ENCODE measurements around the gene LRRC37A3.
"Not testable (repeated sequence)": the region's sequence is repeated elsewhere in the genome, so short reads cannot be mapped to it uniquely, and the experiment has no call there.

The LRRC37A3 gene

DNA sequence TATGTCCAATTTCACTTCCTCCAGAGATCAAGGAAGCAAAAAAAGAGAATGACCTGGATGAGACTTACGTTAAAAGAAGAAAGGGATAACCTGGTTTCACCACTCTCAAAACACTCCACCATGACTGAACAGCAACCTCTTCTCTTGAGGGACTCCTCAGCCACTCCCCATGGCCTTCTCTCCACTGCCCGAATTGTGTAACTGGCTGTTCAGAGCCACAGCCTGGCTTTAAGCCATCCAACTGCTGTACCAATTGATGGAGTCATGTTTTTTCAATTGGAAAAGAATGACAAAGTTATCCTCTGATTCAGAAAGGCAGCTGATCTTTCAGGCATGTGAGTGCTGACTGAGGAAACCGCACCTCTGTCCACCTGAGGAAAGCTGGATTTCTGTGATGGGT, 85.2 kb downstream of the LRRC37A3 start:
- not testable (repeated sequence) for DNase-seq (ENCODE audit: low read depth in 2 of 2)

DNA sequence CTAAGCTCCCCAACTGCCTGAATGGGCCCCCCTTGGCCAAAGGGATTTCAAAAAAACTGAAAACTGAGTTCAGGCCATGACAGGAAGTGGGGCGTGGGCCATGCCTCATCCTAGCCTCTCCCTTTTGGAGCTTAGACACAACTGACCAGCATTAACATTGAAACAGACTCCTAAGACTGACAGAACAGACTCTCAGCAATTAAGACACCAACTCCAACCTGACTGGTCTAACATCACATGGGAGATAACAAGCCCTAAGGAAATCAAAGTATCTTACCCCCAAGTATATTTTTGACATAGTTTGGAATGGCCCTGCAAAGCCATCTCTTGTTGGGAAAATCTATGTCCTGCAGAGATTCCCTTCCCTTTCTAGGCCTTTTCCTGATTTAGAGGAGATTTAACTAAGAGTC, 88.6 kb downstream of the LRRC37A3 start:
- DNase-seq (ENCODE audit: low read depth in 2 of 2) = not testable (repeated sequence)

DNA sequence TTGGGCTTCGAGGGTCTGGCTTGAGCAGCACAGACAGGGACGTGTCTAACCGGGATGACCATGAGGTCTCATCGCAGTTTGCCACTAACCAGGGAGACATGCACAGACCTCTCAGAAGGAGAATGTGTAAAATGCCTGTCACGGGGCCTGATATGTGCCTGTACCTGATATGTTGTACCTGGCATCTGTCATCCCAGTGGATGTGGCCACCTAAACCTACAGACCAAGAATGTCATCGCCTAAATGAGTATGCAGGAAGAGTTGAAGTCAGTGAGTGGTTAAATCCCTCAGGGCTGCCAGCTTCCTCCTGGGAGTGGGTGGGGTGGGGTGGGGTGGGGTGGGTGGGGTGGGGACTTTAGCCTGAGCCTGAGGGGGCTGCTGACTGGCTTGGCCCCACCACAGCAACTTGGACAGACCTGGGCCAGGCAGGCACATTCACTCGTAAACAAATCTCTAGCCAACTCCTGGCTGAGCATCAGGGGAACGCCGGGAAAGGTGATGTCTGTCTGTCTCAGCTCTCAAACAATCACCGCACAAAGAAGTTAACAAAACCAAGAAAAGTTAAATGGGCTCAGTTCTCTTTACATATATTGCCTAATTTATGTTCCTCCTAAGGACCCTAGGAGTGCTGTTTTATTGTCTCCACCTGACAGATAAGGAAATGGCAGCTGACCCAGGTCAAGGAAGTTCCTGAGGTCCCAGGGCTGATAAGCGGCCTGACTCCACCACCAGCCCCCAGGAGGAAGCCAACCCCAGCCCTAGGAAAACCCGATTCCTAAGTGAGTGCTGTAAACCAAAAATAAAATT, 89.3 kb downstream of the LRRC37A3 start:
- not testable (repeated sequence) for DNase-seq (ENCODE audit: low read depth in 2 of 2)

DNA sequence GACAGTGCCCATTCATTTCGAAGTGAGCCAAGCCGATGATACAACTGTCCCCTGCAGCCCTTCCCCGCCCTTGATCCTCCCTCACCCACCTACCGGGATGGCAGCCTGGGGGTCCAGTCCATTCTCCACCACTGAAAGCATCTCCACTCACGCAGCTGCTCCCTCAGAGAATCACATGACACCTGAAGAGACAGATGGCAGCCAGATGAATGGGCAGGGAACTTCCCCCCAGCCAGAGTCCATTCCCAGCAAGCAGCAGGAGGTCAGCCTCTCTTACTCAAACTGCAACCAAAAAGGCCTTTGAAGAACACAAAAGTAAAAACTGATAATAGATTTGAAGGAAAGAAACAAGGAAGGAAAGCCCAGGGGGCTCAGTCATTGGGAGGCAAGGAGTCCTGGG, 90.2 kb downstream of the LRRC37A3 start:
- DNase-seq (ENCODE audit: low read depth in 2 of 2) = not testable (repeated sequence)

DNA sequence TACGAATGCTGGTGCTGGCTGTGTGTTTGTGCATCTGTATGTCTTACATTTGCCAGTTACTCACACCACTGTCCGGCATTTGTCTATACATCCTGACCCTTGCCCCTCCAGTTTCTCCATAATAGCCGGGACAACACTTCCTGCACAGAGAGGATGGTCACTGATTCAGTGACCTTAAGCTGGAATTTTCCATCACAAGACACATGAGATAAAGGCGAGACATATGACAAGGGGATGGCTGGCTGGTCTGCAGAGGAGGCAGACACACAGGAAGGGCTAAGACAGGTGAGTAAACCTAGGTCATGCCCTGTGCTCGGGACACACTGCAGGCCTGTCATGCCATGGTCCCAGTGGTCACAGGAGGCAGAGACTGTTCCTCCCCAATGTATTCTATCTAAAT, 100.4 kb downstream of the LRRC37A3 start:
- DNase-seq (ENCODE audit: low read depth in 2 of 2) = not testable (repeated sequence)

DNA sequence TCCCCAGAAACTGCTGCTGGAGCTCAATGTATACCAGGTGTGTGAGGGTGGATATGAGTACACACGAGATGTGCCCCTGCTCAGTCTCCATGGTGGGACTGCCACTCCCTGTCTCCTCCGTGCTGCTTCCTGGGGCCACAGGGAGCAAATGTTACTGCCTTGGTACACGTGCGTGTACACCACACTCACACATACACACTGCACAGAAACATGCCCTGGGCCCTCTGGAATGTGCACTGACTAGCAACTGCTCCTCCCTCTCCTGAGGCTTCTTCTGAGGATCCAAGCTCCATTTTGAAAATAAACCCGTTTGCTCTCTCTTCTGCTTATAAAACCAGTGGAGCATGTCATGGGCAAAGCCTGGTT, 103.5 kb downstream of the LRRC37A3 start:
- not testable (repeated sequence) for DNase-seq (ENCODE audit: low read depth in 2 of 2)

DNA sequence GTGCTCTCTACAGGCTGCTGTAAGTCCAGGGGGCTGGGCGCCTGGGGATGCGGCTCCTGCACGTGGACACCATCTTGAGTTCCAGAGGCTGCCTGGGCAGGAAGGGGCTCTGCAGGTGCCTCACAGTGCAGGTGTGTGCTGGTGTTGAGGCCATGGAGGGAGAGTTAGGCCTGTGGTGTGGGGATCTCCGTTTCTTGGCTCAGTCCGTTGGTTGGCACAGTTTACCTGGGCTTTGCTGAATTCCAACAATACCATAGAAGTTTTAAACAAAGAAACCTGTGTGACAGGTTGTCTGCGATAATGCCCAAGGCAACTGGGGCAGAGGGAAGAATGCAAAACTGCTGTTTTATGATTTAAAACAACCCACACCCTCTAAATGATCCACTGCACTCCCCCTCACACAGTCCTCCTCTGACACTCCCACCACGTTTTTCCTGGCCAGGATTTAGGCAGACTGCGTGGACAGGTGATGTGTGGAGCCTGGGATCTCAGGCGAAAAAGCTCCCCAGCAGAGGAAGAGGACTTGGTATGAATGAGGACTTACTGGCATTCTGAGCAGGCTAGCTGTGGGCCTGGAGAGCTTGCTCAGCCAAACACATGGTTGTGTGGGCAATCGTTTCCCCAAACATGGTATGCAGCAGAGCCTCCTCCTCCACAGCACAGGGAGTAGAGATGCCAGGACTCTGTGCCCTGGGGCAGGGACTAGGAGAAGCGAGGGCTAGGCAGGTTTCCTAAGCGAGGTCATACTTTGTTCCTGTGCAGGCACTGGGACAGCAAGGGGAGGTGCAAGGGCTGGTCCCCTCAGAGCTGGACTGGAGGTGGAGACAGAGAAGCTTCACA, 104.1 kb downstream of the LRRC37A3 start:
- not testable (repeated sequence) for DNase-seq (ENCODE audit: low read depth in 2 of 2)

DNA sequence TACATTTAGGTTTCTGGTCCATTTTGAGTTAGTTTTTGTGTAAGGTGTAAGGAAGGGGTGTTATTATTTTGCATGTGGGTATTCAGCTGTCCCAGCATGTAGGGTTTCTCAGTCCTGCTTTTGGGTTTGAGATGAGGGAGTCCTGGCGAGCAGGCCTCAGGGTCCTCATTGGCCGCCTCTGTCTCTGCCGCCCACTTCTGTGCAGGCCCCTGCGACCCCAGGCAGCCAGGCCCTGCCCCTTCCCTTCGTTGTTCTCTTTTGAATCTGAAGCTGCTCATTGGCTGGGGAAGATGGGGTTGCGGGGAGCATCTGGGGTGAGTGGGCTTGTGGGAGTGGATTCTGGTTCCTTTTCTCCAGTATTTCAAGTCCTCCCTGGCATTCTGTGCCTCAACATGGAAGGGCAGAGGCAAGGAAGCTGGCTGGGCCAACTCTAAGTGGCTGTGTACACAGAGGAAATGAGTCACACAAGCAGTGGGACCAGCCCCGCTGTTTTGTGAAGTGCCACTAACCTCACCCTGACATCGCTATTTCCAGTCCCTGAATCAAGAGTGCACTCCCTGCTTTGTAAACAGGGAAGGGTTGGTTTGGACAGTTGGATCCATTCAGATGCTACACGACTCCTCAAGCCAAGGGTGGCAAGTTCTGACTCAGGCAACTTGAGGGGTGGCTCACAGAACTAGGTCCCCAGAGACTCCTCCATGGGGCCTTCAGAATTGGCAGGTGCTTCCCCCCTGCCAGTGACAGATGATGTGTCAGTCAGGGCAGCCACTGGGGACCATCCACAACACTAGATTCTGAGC, 110.9 kb downstream of the LRRC37A3 start:
- peak in 1 of 2 donors; percentile 23 for DNase-seq (ENCODE audit: low read depth in 2 of 2)
